Measurements from ENCODE around the gene UBE3D.

DNA sequence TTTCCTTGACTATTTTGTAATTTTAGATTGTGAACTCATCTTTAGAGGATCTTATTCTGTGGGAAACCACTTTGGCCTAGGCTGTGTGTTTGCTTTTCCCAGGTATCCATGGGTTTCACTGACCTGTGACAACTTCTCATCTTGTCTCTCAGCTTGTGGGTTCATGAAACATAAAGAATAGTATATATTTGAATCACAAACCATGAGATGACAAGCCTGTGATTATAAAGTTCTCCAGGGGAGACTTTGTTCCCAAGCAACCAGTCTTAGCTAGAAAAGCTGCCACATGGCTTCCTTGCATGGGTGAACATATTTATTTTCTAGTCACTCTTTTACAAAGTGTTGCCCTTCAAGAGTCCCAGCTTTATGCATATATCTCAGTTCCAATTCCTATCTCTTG lies 201.9 kb downstream of the UBE3D start:
- TF ChIP-seq, protein P1, sequence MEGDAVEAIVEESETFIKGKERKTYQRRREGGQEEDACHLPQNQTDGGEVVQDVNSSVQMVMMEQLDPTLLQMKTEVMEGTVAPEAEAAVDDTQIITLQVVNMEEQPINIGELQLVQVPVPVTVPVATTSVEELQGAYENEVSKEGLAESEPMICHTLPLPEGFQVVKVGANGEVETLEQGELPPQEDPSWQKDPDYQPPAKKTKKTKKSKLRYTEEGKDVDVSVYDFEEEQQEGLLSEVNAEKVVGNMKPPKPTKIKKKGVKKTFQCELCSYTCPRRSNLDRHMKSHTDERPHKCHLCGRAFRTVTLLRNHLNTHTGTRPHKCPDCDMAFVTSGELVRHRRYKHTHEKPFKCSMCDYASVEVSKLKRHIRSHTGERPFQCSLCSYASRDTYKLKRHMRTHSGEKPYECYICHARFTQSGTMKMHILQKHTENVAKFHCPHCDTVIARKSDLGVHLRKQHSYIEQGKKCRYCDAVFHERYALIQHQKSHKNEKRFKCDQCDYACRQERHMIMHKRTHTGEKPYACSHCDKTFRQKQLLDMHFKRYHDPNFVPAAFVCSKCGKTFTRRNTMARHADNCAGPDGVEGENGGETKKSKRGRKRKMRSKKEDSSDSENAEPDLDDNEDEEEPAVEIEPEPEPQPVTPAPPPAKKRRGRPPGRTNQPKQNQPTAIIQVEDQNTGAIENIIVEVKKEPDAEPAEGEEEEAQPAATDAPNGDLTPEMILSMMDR (IDR thresholded peaks at IDR 0.05), result no peak
- TF ChIP-seq POLR2A (IDR thresholded peaks at IDR 0.05), result no peak
